Measurements from ENCODE around the gene PLCH1.

The PLCH1 gene

GRCh38 chr3:155369244-155369643 is 375.6 kb downstream of the PLCH1 start:
- no peak for DNase-seq

- DNase-seq = no peak
Observed at GRCh38 chr3:155368786-155369185, 376.1 kb downstream of the PLCH1 start.

GRCh38 chr3:155367506-155367905 is 377.4 kb downstream of the PLCH1 start:
- DNase-seq = no peak

GRCh38 chr3:155365178-155365783 is 379.6 kb downstream of the PLCH1 start:
- DNase-seq = no peak

GRCh38 chr3:155364492-155364891 is 380.4 kb downstream of the PLCH1 start:
- DNase-seq = no peak

- DNase-seq = no peak
Observed at GRCh38 chr3:155363690-155364070, 381.2 kb downstream of the PLCH1 start.

- peak; percentile 61 for DNase-seq
Observed at GRCh38 chr3:155362808-155363689, 381.8 kb downstream of the PLCH1 start.

GRCh38 chr3:155360281-155360680 is 384.6 kb downstream of the PLCH1 start:
- no peak for DNase-seq

- DNase-seq = no peak
Observed at GRCh38 chr3:155356594-155357370, 388.1 kb downstream of the PLCH1 start.

GRCh38 chr3:155354658-155355057 is 390.2 kb downstream of the PLCH1 start:
- no peak for DNase-seq

- peak; percentile 48 for DNase-seq
Observed at GRCh38 chr3:155352900-155353490, 391.9 kb downstream of the PLCH1 start.

GRCh38 chr3:155350571-155350970 is 394.3 kb downstream of the PLCH1 start:
- DNase-seq = no peak

- DNase-seq = no peak
Observed at GRCh38 chr3:155347901-155348300, 397.0 kb downstream of the PLCH1 start.

- DNase-seq = no peak
Observed at GRCh38 chr3:155342344-155342743, 402.5 kb downstream of the PLCH1 start.

GRCh38 chr3:155339052-155339451 is 405.8 kb downstream of the PLCH1 start:
- no peak for DNase-seq

GRCh38 chr3:155335724-155336354 is 409.0 kb downstream of the PLCH1 start:
- DNase-seq = no peak

GRCh38 chr3:155334914-155335723 is 409.8 kb downstream of the PLCH1 start:
- DNase-seq = no peak

- no peak for DNase-seq
Observed at GRCh38 chr3:155334215-155334913, 410.5 kb downstream of the PLCH1 start.

- no peak for DNase-seq
Observed at GRCh38 chr3:155332716-155333115, 412.2 kb downstream of the PLCH1 start.

- DNase-seq = no peak
Observed at GRCh38 chr3:155331078-155331477, 413.8 kb downstream of the PLCH1 start.

GRCh38 chr3:155330370-155330769 is 414.5 kb downstream of the PLCH1 start:
- no peak for DNase-seq
